Colonic mucosa (tissue), 4 donors: Measurements from ENCODE around the gene DMD. TPM values are rescaled to one million over a fixed set of nuclear protein-coding genes. Genes with fewer than 3 reads are reported as not detected.

Experiments
- DNase-seq: peaks from one replicate; pipeline ENCODE4 v3.0.0-alpha.2; 2020
- H3K27ac ChIP-seq: fragments of 200-600 bp; one replicate; pipeline ENCODE4 v1.8.0; 2021
- H3K27me3 ChIP-seq: fragments of 200-600 bp; one replicate; pipeline ENCODE4 v1.8.0; 2021
- H3K36me3 ChIP-seq: fragments of 200-600 bp; one replicate; pipeline ENCODE4 v1.8.0; 2021
- H3K4me1 ChIP-seq: fragments of 200-600 bp; one replicate; pipeline ENCODE4 v1.8.0; 2021; ENCODE audit warnings: mild to moderate bottlenecking
- H3K4me3 ChIP-seq: fragments of 200-600 bp; one replicate; pipeline ENCODE4 v1.8.0; 2021
- H3K9ac ChIP-seq, 2 donors: one replicate each; pipeline ENCODE4 v1.7.0; 2013; ENCODE audit warnings: control low read depth in 2 of 2, low read depth in 2 of 2, low read length in 2 of 2
- H3K9me3 ChIP-seq: fragments of 200-600 bp; one replicate; pipeline ENCODE4 v1.8.0; 2021
- CTCF ChIP-seq: fragments of 200-600 bp; IDR thresholded peaks from one replicate; pipeline ENCODE4 v1.8.0; 2022; ENCODE audit warnings: antibody characterized with exemption, mild to moderate bottlenecking
- intact Hi-C: fragments of 100-400 bp; cut with DNase I; formaldehyde crosslinking; loops from one replicate; pipeline ENCODE4 v1.14.1; 2022
- total RNA-seq, 2 donors: library from RNA; stranded (reverse); fragmentation: NEBNext Ultra II Directional in 1 of 2; extraction: Animal tissue kit (Norgen Biotek cat#: 25700) in 1 of 2; gene quantifications; one replicate each; pipeline ENCODE4 v1.2.1, GENCODE V29; 2021
- donor health status: healthy.
- donor health status: DM: no; HTN: no; CAD: no.
- donor health status: DM: no; HTN: no; CAD: no.

Gene DMD
- total RNA-seq, 2 donors from 2014 or later, result 7.3 to 24.5 TPM

- Histone ChIP-seq H3K9me3 (no peaks in the 10 kb centered on the region), H3K9ac (no peak overlapping the region), H3K36me3 (no peaks in the 10 kb centered on the region), H3K27ac (no peak overlapping the region), H3K27me3 (no peaks in the 10 kb centered on the region), H3K4me1 (no peaks in the 10 kb centered on the region), H3K4me3 (no peak overlapping the region)
- intact Hi-C loops, result no loop called here
- TF ChIP-seq CTCF, result no peak
- no peak for DNase-seq
Measured at GRCh38 chrX:31186693-31187338, 2024.5 kb downstream of the DMD start.

- intact Hi-C loops, result no loop called here
- Histone ChIP-seq H3K27me3 (no peaks in the 10 kb centered on the region), H3K4me3 (no peak overlapping the region), H3K4me1 (no peaks in the 10 kb centered on the region), H3K36me3 (no peaks in the 10 kb centered on the region), H3K27ac (no peak overlapping the region), H3K9me3 (no peaks in the 10 kb centered on the region), H3K9ac (no peak overlapping the region)
- no peak for DNase-seq
- no peak for TF ChIP-seq CTCF
Measured at GRCh38 chrX:31185884-31186283, 2025.5 kb downstream of the DMD start.

- H3K27ac ChIP-seq, result no peak overlapping the region
- no peaks in the 10 kb centered on the region for H3K27me3 ChIP-seq
- no peaks in the 10 kb centered on the region for H3K36me3 ChIP-seq
- H3K9ac ChIP-seq, result no peak overlapping the region
- H3K4me3 ChIP-seq, result no peak overlapping the region
- no peaks in the 10 kb centered on the region for H3K9me3 ChIP-seq
- no peak for DNase-seq
- no peaks in the 10 kb centered on the region for H3K4me1 ChIP-seq
- TF ChIP-seq CTCF, result no peak
- intact Hi-C loops, result no loop called here
Measured at GRCh38 chrX:31181377-31182000, 2029.9 kb downstream of the DMD start.

GRCh38 chrX:31179203-31179602 is 2032.1 kb downstream of the DMD start:
- Histone ChIP-seq H3K4me1 (no peaks in the 10 kb centered on the region), H3K27me3 (no peaks in the 10 kb centered on the region), H3K4me3 (no peak overlapping the region), H3K9ac (no peak overlapping the region), H3K36me3 (no peaks in the 10 kb centered on the region), H3K27ac (no peak overlapping the region), H3K9me3 (no peaks in the 10 kb centered on the region)
- no peak for TF ChIP-seq CTCF
- intact Hi-C loops, result no loop called here
- DNase-seq, result no peak

- no peak for DNase-seq
- TF ChIP-seq CTCF, result no peak
- intact Hi-C loops, result no loop called here
- Histone ChIP-seq H3K36me3 (no peaks in the 10 kb centered on the region), H3K4me1 (no peaks in the 10 kb centered on the region), H3K9me3 (no peaks in the 10 kb centered on the region), H3K27ac (no peak overlapping the region), H3K4me3 (no peak overlapping the region), H3K27me3 (no peaks in the 10 kb centered on the region), H3K9ac (no peak overlapping the region)
Measured at GRCh38 chrX:31178769-31179125, 2032.6 kb downstream of the DMD start.
